ENCODE measurements around the gene SERPINI1. TPM values are rescaled to one million over a fixed set of nuclear protein-coding genes. Genes with fewer than 3 reads are reported as not detected.
A peak's percentile ranks its signal among the peaks of the same experiment; 100 is the strongest.

The SERPINI1 gene
- polyA plus RNA-seq (2013, experiment 1 of 2; ENCODE audit: insufficient read length): 0.75 TPM
- polyA plus RNA-seq (2013, experiment 2 of 2; ENCODE audit: insufficient read length): 1.0 TPM

GRCh38 chr3:167735233-167736138, at the start of gene SERPINI1:
TSS of gene SERPINI1 (plus strand) at chr3:167735721. CDS start at chr3:167789129, 53,408 bp downstream.
- DNase-seq: peak; percentile 88

- DNase-seq: peak; percentile 56
Measured at GRCh38 chr3:167691366-167691765, 44.2 kb upstream of the SERPINI1 start.

GRCh38 chr3:167694121-167694520, 41.4 kb upstream of the SERPINI1 start:
- no peak for DNase-seq

GRCh38 chr3:167700046-167700445, 35.5 kb upstream of the SERPINI1 start:
- no peak for DNase-seq

GRCh38 chr3:167700926-167701325, 34.6 kb upstream of the SERPINI1 start:
- DNase-seq: no peak

- DNase-seq: peak; percentile 15
Measured at GRCh38 chr3:167705840-167706239, 29.7 kb upstream of the SERPINI1 start.

- no peak for DNase-seq
Measured at GRCh38 chr3:167709690-167710089, 25.8 kb upstream of the SERPINI1 start.

- no peak for DNase-seq
Measured at GRCh38 chr3:167710552-167710951, 25.0 kb upstream of the SERPINI1 start.

- DNase-seq: no peak
Measured at GRCh38 chr3:167711439-167711838, 24.1 kb upstream of the SERPINI1 start.

GRCh38 chr3:167712445-167712844, 23.1 kb upstream of the SERPINI1 start:
- DNase-seq: no peak

- peak; percentile 22 for DNase-seq
Measured at GRCh38 chr3:167714871-167715270, 20.6 kb upstream of the SERPINI1 start.

- no peak for DNase-seq
Measured at GRCh38 chr3:167716920-167717319, 18.6 kb upstream of the SERPINI1 start.

- no peak for DNase-seq
Measured at GRCh38 chr3:167718582-167718981, 16.9 kb upstream of the SERPINI1 start.

GRCh38 chr3:167723025-167723512, 12.5 kb upstream of the SERPINI1 start:
- no peak for DNase-seq

- no peak for DNase-seq
Measured at GRCh38 chr3:167723872-167724271, 11.6 kb upstream of the SERPINI1 start.

- peak; percentile 82 for DNase-seq
Measured at GRCh38 chr3:167728176-167728575, 7.3 kb upstream of the SERPINI1 start.

GRCh38 chr3:167728632-167729323, 6.7 kb upstream of the SERPINI1 start:
- DNase-seq: no peak

GRCh38 chr3:167729591-167729990, 5.9 kb upstream of the SERPINI1 start:
- DNase-seq: no peak

GRCh38 chr3:167731393-167731792, 4.1 kb upstream of the SERPINI1 start:
- DNase-seq: no peak

- DNase-seq: no peak
Measured at GRCh38 chr3:167732313-167733065, 3.0 kb upstream of the SERPINI1 start.

GRCh38 chr3:167733961-167734497, 1.5 kb upstream of the SERPINI1 start:
- peak; percentile 13 for DNase-seq
